K562 (cell line): Measurements from ENCODE around the gene ALKBH2. TPM values are rescaled to one million over a fixed set of nuclear protein-coding genes. Genes with fewer than 3 reads are reported as not detected.

Experiments used
- BMI1 ChIP-seq: fragments of 150-350 bp; IDR thresholded peaks from 2 replicates; pipeline ENCODE4 v1.6.1; 2014; ENCODE audit warnings: low read length
- C11orf30 ChIP-seq: fragments of 450-650 bp; IDR thresholded peaks from 2 replicates; pipeline ENCODE4 v1.6.1; 2016; ENCODE audit warnings: low read depth, mild to moderate bottlenecking
- CC2D1A ChIP-seq: fragments of 450-650 bp; IDR thresholded peaks from 2 replicates; pipeline ENCODE4 v1.6.1; 2017; ENCODE audit warnings: mild to moderate bottlenecking
- DPF2 ChIP-seq: fragments of 450-650 bp; IDR thresholded peaks from 2 replicates; pipeline ENCODE4 v1.6.1; 2016
- ELF1 ChIP-seq: fragments of 200-800 bp; sonication (Bioruptor generic); IDR thresholded peaks from 2 replicates; pipeline ENCODE4 v1.6.1; 2016; ENCODE audit warnings: missing genetic modification characterization, missing compliant biosample characterization
- EWSR1 ChIP-seq: fragments of 450-650 bp; IDR thresholded peaks from 2 replicates; pipeline ENCODE4 v1.6.1; 2018; ENCODE audit warnings: borderline replicate concordance, mild to moderate bottlenecking, low read depth, moderate library complexity; ENCODE audit not compliant: partially characterized antibody
- GMEB1 ChIP-seq: fragments of 250-450 bp; sonication (Bioruptor Pico); IDR thresholded peaks from 2 replicates; pipeline ENCODE4 v1.4.0; 2020; ENCODE audit warnings: mild to moderate bottlenecking
- HEY1 ChIP-seq: fragments of 250-450 bp; sonication (Bioruptor Pico); IDR thresholded peaks from 2 replicates; pipeline ENCODE4 v1.5.0; 2020; ENCODE audit warnings: mild to moderate bottlenecking, moderate library complexity, borderline replicate concordance
- HIVEP1 ChIP-seq: fragments of 250-450 bp; sonication (Bioruptor Pico); IDR thresholded peaks from 2 replicates; pipeline ENCODE4 v1.4.0; 2020; ENCODE audit warnings: mild to moderate bottlenecking
- HMBOX1 ChIP-seq: sonication (generic); IDR thresholded peaks from 2 replicates; pipeline ENCODE4 v1.6.1; 2016
- NFATC3 ChIP-seq: fragments of 450-650 bp; IDR thresholded peaks from 2 replicates; pipeline ENCODE4 v1.6.1; 2017; ENCODE audit warnings: mild to moderate bottlenecking
- RBM34 ChIP-seq: fragments of 200-400 bp; formaldehyde crosslinking; IDR thresholded peaks from 2 replicates; pipeline ENCODE4 v1.6.1; 2018; ENCODE audit warnings: low read length, borderline replicate concordance; ENCODE audit not compliant: insufficient read depth
- SNIP1 ChIP-seq: fragments of 450-650 bp; IDR thresholded peaks from 2 replicates; pipeline ENCODE4 v1.7.1; 2017; ENCODE audit warnings: low read depth, mild to moderate bottlenecking
- SRSF7 ChIP-seq: fragments of 200-400 bp; formaldehyde crosslinking; optimal IDR thresholded peaks from 2 replicates; pipeline ENCODE3; 2017; ENCODE audit warnings: mild to moderate bottlenecking, low read depth, low read length
- TCF15 ChIP-seq: fragments of 250-450 bp; sonication (Bioruptor Pico); IDR thresholded peaks from 2 replicates; pipeline ENCODE4 v1.8.0; 2022; ENCODE audit warnings: moderate library complexity, mild to moderate bottlenecking, inconsistent platforms
- TEAD2 ChIP-seq: fragments of 450-650 bp; IDR thresholded peaks from 2 replicates; pipeline ENCODE4 v1.6.1; 2016; ENCODE audit warnings: missing genetic modification characterization, control low read depth, missing compliant biosample characterization
- ZBTB2 ChIP-seq: fragments of 450-650 bp; IDR thresholded peaks from 2 replicates; pipeline ENCODE4 v1.6.1; 2016; ENCODE audit warnings: antibody characterized with exemption
- ZNF124 ChIP-seq: sonication (generic); formaldehyde crosslinking; IDR thresholded peaks from 2 replicates; pipeline ENCODE4 v1.8.1; 2022; ENCODE audit warnings: missing genetic modification reagents
- ZNF239 ChIP-seq: fragments of 250-450 bp; sonication (Bioruptor Pico); IDR thresholded peaks from 2 replicates; pipeline ENCODE4 v1.4.0; 2020; ENCODE audit warnings: mild to moderate bottlenecking
- ZNF398 ChIP-seq: fragments of 250-450 bp; sonication (Bioruptor Pico); IDR thresholded peaks from 2 replicates; pipeline ENCODE4 v1.8.0; 2021; ENCODE audit warnings: moderate library complexity, mild to moderate bottlenecking, inconsistent platforms
- ZNF57 ChIP-seq: fragments of 450-650 bp; formaldehyde crosslinking; IDR thresholded peaks from 2 replicates; pipeline ENCODE4 v1.4.0; 2020; ENCODE audit warnings: mild to moderate bottlenecking, moderate library complexity
- ZNF586 ChIP-seq: fragments of 450-650 bp; formaldehyde crosslinking; conservative IDR thresholded peaks from 2 replicates; pipeline ENCODE4 v1.4.0; 2020; ENCODE audit warnings: mild to moderate bottlenecking, moderate library complexity
- polyA plus RNA-seq, 8 experiments: library from polyadenylated mRNA; depleted of rRNA in 4 of 8; stranded (reverse) in 5 of 8; unstranded in 3 of 8; fragments of >200 nt; fragmentation: Nextera tagmentation in 2 of 8; fragmentation: Illumina TruSeq in 1 of 8; extraction: Ambion mirVana in 2 of 8; extraction: Trizol in 1 of 8; gene quantifications; 2 replicates each; pipeline versions ENCODE4 v1.2.1 to v1.2.3, GENCODE V29; 2011 to 2014; ENCODE audit warnings: inconsistent platforms in 1 of 8, missing spikeins in 1 of 8
- total RNA-seq, 7 experiments: library from RNA; depleted of rRNA in 6 of 7; stranded (reverse); fragments of >200 nt in 6 of 7; fragmentation: Illumina TruSeq in 2 of 7; extraction: Trizol in 2 of 7; gene quantifications; 2 replicates each; pipeline versions ENCODE4 v1.2.1 to v1.2.3, GENCODE V29; 2011 to 2021; ENCODE audit warnings: low replicate concordance in 1 of 7

ALKBH2 gene
- total and polyA plus RNA-seq, 9 of the 15 experiments (the other 6 are each of a cell fraction or from before 2014, with no cell fraction given): 5.9 to 56.1 (median 41.9) TPM

GRCh38 chr12:109093022-109093918 is at the start of gene ALKBH2 (continued):
- TF ChIP-seq HIVEP1 (CRISPR knock-in tag) (no peak), GMEB1 (CRISPR knock-in tag) (peak; percentile 64), ELF1 (peak; percentile 62; the same call in 1 of the 2 replicates), BMI1 (no peak), TEAD2 (tag) (no peak), ZNF239 (CRISPR knock-in tag) (no peak), ZNF124 (CRISPR knock-in tag) (no peak), SRSF7 (no peak), ZBTB2 (peak; percentile 47; the same call in 1 of the 2 replicates), ZNF398 (CRISPR knock-in tag) (no peak), RBM34 (no peak), TCF15 (no peak), ZNF57 (CRISPR knock-in tag) (no peak), SNIP1 (no peak), HMBOX1 (no peak), C11orf30 (peak; percentile 64), ZNF586 (CRISPR knock-in tag) (no peak), EWSR1 (no peak), HEY1 (no peak), CC2D1A (peak; percentile 67), DPF2 (peak; percentile 47), NFATC3 (no peak)
